HG02610 (cell line): ENCODE results near the gene C1orf115.
"Not testable (repeated sequence)": the region's sequence is repeated elsewhere in the genome, so short reads cannot be mapped to it uniquely, and the experiment has no call there.

ENCODE experiments used
- ATAC-seq: cut with Tn5 transposase; IDR thresholded peaks from one replicate; pipeline ENCODE4 v1.9.1; 2021; ENCODE audit warnings: mild to moderate bottlenecking, moderate library complexity; ENCODE audit not compliant: unreplicated experiment

Gene C1orf115

GRCh38 chr1:220717800-220718640, 27.9 kb downstream of the C1orf115 start:
- no peak for ATAC-seq

GRCh38 chr1:220721266-220721665, 31.1 kb downstream of the C1orf115 start:
- not testable (repeated sequence) for ATAC-seq

- ATAC-seq, result no peak
These were observed 36.5 kb downstream of the C1orf115 start for GRCh38 chr1:220726634-220727033.

- no peak for ATAC-seq
These were observed 37.4 kb downstream of the C1orf115 start for GRCh38 chr1:220727519-220727918.

- ATAC-seq, result no peak
These were observed 40.3 kb downstream of the C1orf115 start for GRCh38 chr1:220730486-220730885.

- ATAC-seq, result no peak
These were observed 42.0 kb downstream of the C1orf115 start for GRCh38 chr1:220732137-220732536.

- ATAC-seq, result peak; percentile 14
These were observed 42.5 kb downstream of the C1orf115 start for GRCh38 chr1:220732621-220733020.

GRCh38 chr1:220733086-220733601, 43.0 kb downstream of the C1orf115 start:
- peak; percentile 81 for ATAC-seq

GRCh38 chr1:220734571-220735326, 44.6 kb downstream of the C1orf115 start:
- no peak for ATAC-seq

GRCh38 chr1:220736283-220736682, 46.1 kb downstream of the C1orf115 start:
- not testable (repeated sequence) for ATAC-seq

- ATAC-seq, result no peak
These were observed 51.2 kb downstream of the C1orf115 start for GRCh38 chr1:220741349-220741748.

- no peak for ATAC-seq
These were observed 51.7 kb downstream of the C1orf115 start for GRCh38 chr1:220741825-220742224.

GRCh38 chr1:220742520-220742919, 52.4 kb downstream of the C1orf115 start:
- ATAC-seq, result no peak

- no peak for ATAC-seq
These were observed 56.7 kb downstream of the C1orf115 start for GRCh38 chr1:220746851-220747250.

GRCh38 chr1:220747437-220748088, 57.4 kb downstream of the C1orf115 start:
- ATAC-seq, result peak; percentile 7

- peak; percentile 57 for ATAC-seq
These were observed 58.1 kb downstream of the C1orf115 start, which contains the start of gene MTARC2 for GRCh38 chr1:220748089-220748934. MTARC2 (plus strand) TSS chr1:220748322; CDS start chr1:220748532, 210 bp downstream.
